ENCODE data around the gene CPHXL.

The CPHXL gene

GRCh38 chr16:75760018-75760519 lies 33.8 kb upstream of the CPHXL start:
- no peak overlapping the region for H3K4me3 ChIP-seq (ENCODE audit: control insufficient read depth, low read depth, low read length)
- DNase-seq (ENCODE audit: low read depth) = no peak
- no peak for TF ChIP-seq CTCF (conservative IDR thresholded peaks at IDR 0.05; ENCODE audit: control insufficient read depth, insufficient read depth, low read depth, low read length)

GRCh38 chr16:75758215-75758614 lies 31.9 kb upstream of the CPHXL start:
- DNase-seq (ENCODE audit: low read depth) = peak; percentile 78
- no peak for TF ChIP-seq CTCF (conservative IDR thresholded peaks at IDR 0.05; ENCODE audit: control insufficient read depth, insufficient read depth, low read depth, low read length)

GRCh38 chr16:75754141-75754540 lies 27.9 kb upstream of the CPHXL start:
- no peak for TF ChIP-seq CTCF (conservative IDR thresholded peaks at IDR 0.05; ENCODE audit: control insufficient read depth, insufficient read depth, low read depth, low read length)
- DNase-seq (ENCODE audit: low read depth) = peak; percentile 48
- H3K4me3 ChIP-seq (ENCODE audit: control insufficient read depth, low read depth, low read length) = no peak overlapping the region

More at GRCh38 chr16:75758215-75758614, 31.9 kb upstream of the CPHXL start:
- H3K4me3 ChIP-seq (ENCODE audit: control insufficient read depth, low read depth, low read length) = no peak overlapping the region

- no peak for TF ChIP-seq CTCF (conservative IDR thresholded peaks at IDR 0.05; ENCODE audit: control insufficient read depth, insufficient read depth, low read depth, low read length)
- no peak for DNase-seq (ENCODE audit: low read depth)
- H3K4me3 ChIP-seq (ENCODE audit: control insufficient read depth, low read depth, low read length) = no peak overlapping the region
Observed at GRCh38 chr16:75750528-75750927, 24.2 kb upstream of the CPHXL start.

- no peak overlapping the region for H3K4me3 ChIP-seq (ENCODE audit: control insufficient read depth, low read depth, low read length)
- DNase-seq (ENCODE audit: low read depth) = no peak
- no peak for TF ChIP-seq CTCF (conservative IDR thresholded peaks at IDR 0.05; ENCODE audit: control insufficient read depth, insufficient read depth, low read depth, low read length)
Observed at GRCh38 chr16:75746359-75746758, 20.1 kb upstream of the CPHXL start.

GRCh38 chr16:75745823-75746222 lies 19.5 kb upstream of the CPHXL start:
- no peak for DNase-seq (ENCODE audit: low read depth)

More at GRCh38 chr16:75745823-75746222, 19.5 kb upstream of the CPHXL start:
- TF ChIP-seq CTCF (conservative IDR thresholded peaks at IDR 0.05; ENCODE audit: control insufficient read depth, insufficient read depth, low read depth, low read length) = no peak
- no peak overlapping the region for H3K4me3 ChIP-seq (ENCODE audit: control insufficient read depth, low read depth, low read length)
